ENCODE results near the gene ARMC9.
"Not testable (repeated sequence)": the region's sequence is repeated elsewhere in the genome, so short reads cannot be mapped to it uniquely, and the experiment has no call there.

ARMC9 gene

GRCh38 chr2:231172025-231172424, 26.4 kb upstream of the ARMC9 start:
- in situ Hi-C loops (cut with HindIII; ENCODE audit: low sequenced_read_pairs) = no loop called here
- no peak for DNase-seq (ENCODE audit: low read depth, low spot score)
- TF ChIP-seq CTCF (IDR thresholded peaks at IDR 0.05; ENCODE audit: low read depth, low read length) = no peak
- no peak overlapping the region for H3K4me3 ChIP-seq (ENCODE audit: low read depth, low read length)

GRCh38 chr2:231174211-231174651, 24.2 kb upstream of the ARMC9 start:
- in situ Hi-C loops (cut with HindIII; ENCODE audit: low sequenced_read_pairs) = no loop called here
- DNase-seq (ENCODE audit: low read depth, low spot score) = no peak
- TF ChIP-seq CTCF (IDR thresholded peaks at IDR 0.05; ENCODE audit: low read depth, low read length) = no peak
- no peak overlapping the region for H3K4me3 ChIP-seq (ENCODE audit: low read depth, low read length)

- no peak for TF ChIP-seq CTCF (IDR thresholded peaks at IDR 0.05; ENCODE audit: low read depth, low read length)
- no peak overlapping the region for H3K4me3 ChIP-seq (ENCODE audit: low read depth, low read length)
- no peak for DNase-seq (ENCODE audit: low read depth, low spot score)
- in situ Hi-C loops (cut with HindIII; ENCODE audit: low sequenced_read_pairs) = no loop called here
Measured at GRCh38 chr2:231176066-231176465, 22.4 kb upstream of the ARMC9 start.

- H3K4me3 ChIP-seq (ENCODE audit: low read depth, low read length) = no peak overlapping the region
- TF ChIP-seq CTCF (IDR thresholded peaks at IDR 0.05; ENCODE audit: low read depth, low read length) = no peak
- no peak for DNase-seq (ENCODE audit: low read depth, low spot score)
- in situ Hi-C loops (cut with HindIII; ENCODE audit: low sequenced_read_pairs) = no loop called here
Measured at GRCh38 chr2:231177156-231178025, 21.0 kb upstream of the ARMC9 start.

- in situ Hi-C loops (cut with HindIII; ENCODE audit: low sequenced_read_pairs); DNase-seq (ENCODE audit: low read depth, low spot score); H3K4me3 ChIP-seq (ENCODE audit: low read depth, low read length): not testable (repeated sequence)
Measured at GRCh38 chr2:231178805-231179204, 19.6 kb upstream of the ARMC9 start.

- DNase-seq (ENCODE audit: low read depth, low spot score) = peak; percentile 33
- in situ Hi-C loops (cut with HindIII; ENCODE audit: low sequenced_read_pairs) = no loop called here
- no peak for TF ChIP-seq CTCF (IDR thresholded peaks at IDR 0.05; ENCODE audit: low read depth, low read length)
- no peak overlapping the region for H3K4me3 ChIP-seq (ENCODE audit: low read depth, low read length)
Measured at GRCh38 chr2:231181860-231182512, 16.4 kb upstream of the ARMC9 start.

- no peak for DNase-seq (ENCODE audit: low read depth, low spot score)
- no peak for TF ChIP-seq CTCF (IDR thresholded peaks at IDR 0.05; ENCODE audit: low read depth, low read length)
- in situ Hi-C loops (cut with HindIII; ENCODE audit: low sequenced_read_pairs) = no loop called here
- no peak overlapping the region for H3K4me3 ChIP-seq (ENCODE audit: low read depth, low read length)
Measured at GRCh38 chr2:231182513-231182899, 15.9 kb upstream of the ARMC9 start.
